GM12864 (cell line): ENCODE data around the gene ZNF266.

Experiments
- DNase-seq: peaks from one replicate; pipeline ENCODE4 v3.0.0-alpha.2; 2011; ENCODE audit warnings: low read depth
- H3K4me3 ChIP-seq: 2 replicates; pipeline ENCODE4 v1.5.1; 2011; ENCODE audit warnings: mild to moderate bottlenecking, low read depth, low read length, control low read depth
- CTCF ChIP-seq: IDR thresholded peaks from 2 replicates; pipeline ENCODE4 v1.5.1; 2011; ENCODE audit warnings: low read depth, mild to moderate bottlenecking, moderate library complexity, low read length, control low read depth, inconsistent platforms; ENCODE audit errors: missing control alignments

ZNF266 gene

GRCh38 chr19:9453953-9454352 lies 18.6 kb upstream of the ZNF266 start:
- DNase-seq, result no peak
- no peak overlapping the region for H3K4me3 ChIP-seq
- no peak for TF ChIP-seq CTCF

GRCh38 chr19:9445037-9445436 lies 9.7 kb upstream of the ZNF266 start:
- H3K4me3 ChIP-seq, result no peak overlapping the region
- no peak for TF ChIP-seq CTCF
- DNase-seq, result no peak

GRCh38 chr19:9436358-9436757 lies 985 bp upstream of the ZNF266 start:
- no peak for DNase-seq
- no peak for TF ChIP-seq CTCF
- peak overlapping the region; percentile 85; the same call in 1 of the 2 replicates for H3K4me3 ChIP-seq

- TF ChIP-seq CTCF, result peak; percentile 67
- no peak overlapping the region for H3K4me3 ChIP-seq
- DNase-seq, result no peak
These were observed 3.9 kb downstream of the ZNF266 start for GRCh38 chr19:9431475-9431874.

GRCh38 chr19:9430444-9430843 lies 4.9 kb downstream of the ZNF266 start:
- no peak for TF ChIP-seq CTCF
- DNase-seq, result no peak
- H3K4me3 ChIP-seq, result no peak overlapping the region

- no peak for TF ChIP-seq CTCF
- no peak for DNase-seq
- H3K4me3 ChIP-seq, result no peak overlapping the region
These were observed 7.4 kb downstream of the ZNF266 start for GRCh38 chr19:9427941-9428340.

GRCh38 chr19:9413240-9413954 lies 22.0 kb downstream of the ZNF266 start:
- no peak for DNase-seq
- H3K4me3 ChIP-seq, result no peak overlapping the region
- no peak for TF ChIP-seq CTCF
